NCI-H2081 (cell line): ENCODE results near the gene P4HA1.

Experiments used
- DNase-seq, 2 experiments: peaks; one replicate each; lab custom pipeline; 2025; lab: John Stamatoyannopoulos, UW

Gene P4HA1

GRCh38 chr10:73094986-73095480, 1.6 kb downstream of the P4HA1 start:
- DNase-seq = no peak

- DNase-seq = no peak
Observed at GRCh38 chr10:73093922-73094850, 2.5 kb downstream of the P4HA1 start.

- DNase-seq = no peak
Observed at GRCh38 chr10:73092830-73093229, 3.8 kb downstream of the P4HA1 start.

- DNase-seq = no peak
Observed at GRCh38 chr10:73088304-73088703, 8.4 kb downstream of the P4HA1 start.

- DNase-seq = no peak
Observed at GRCh38 chr10:73086816-73087215, 9.8 kb downstream of the P4HA1 start.

- DNase-seq = no peak
Observed at GRCh38 chr10:73084209-73084608, 12.5 kb downstream of the P4HA1 start.

- DNase-seq = no peak
Observed at GRCh38 chr10:73083221-73083620, 13.4 kb downstream of the P4HA1 start.

GRCh38 chr10:73079779-73080541, 16.7 kb downstream of the P4HA1 start:
- no peak for DNase-seq

GRCh38 chr10:73076360-73077183, 20.1 kb downstream of the P4HA1 start:
- DNase-seq = no peak

- no peak for DNase-seq
Observed at GRCh38 chr10:73075829-73076228, 20.8 kb downstream of the P4HA1 start.

GRCh38 chr10:73073627-73074026, 23.0 kb downstream of the P4HA1 start:
- DNase-seq = no peak

- no peak for DNase-seq
Observed at GRCh38 chr10:73065441-73065840, 31.2 kb downstream of the P4HA1 start.

GRCh38 chr10:73061743-73062142, 34.9 kb downstream of the P4HA1 start:
- no peak for DNase-seq

- peak; percentile 28 to 37 for DNase-seq
Observed at GRCh38 chr10:73060738-73061635, 35.7 kb downstream of the P4HA1 start.

- DNase-seq = no peak
Observed at GRCh38 chr10:73060173-73060572, 36.5 kb downstream of the P4HA1 start.

- DNase-seq = no peak
Observed at GRCh38 chr10:73058057-73058591, 38.5 kb downstream of the P4HA1 start.

GRCh38 chr10:73054286-73054685, 42.4 kb downstream of the P4HA1 start:
- DNase-seq = no peak

- DNase-seq = no peak
Observed at GRCh38 chr10:73053275-73053674, 43.4 kb downstream of the P4HA1 start.

GRCh38 chr10:73044378-73045285, 52.0 kb downstream of the P4HA1 start:
- peak in 1 of 2 experiments; percentile 1 for DNase-seq
